GM12878 (cell line): Measurements from ENCODE around the gene CCK.

Experiments used
- CTCF ChIP-seq, 3 experiments: IDR thresholded peaks in 2 of 3; conservative IDR thresholded peaks in 1 of 3; 2 replicates each; pipeline ENCODE4 v1.5.1; 2011; ENCODE audit warnings: low read depth in 3 of 3, low read length in 3 of 3, mild to moderate bottlenecking in 3 of 3, control low read depth in 2 of 3, moderate library complexity in 2 of 3, inconsistent platforms in 1 of 3, mixed read lengths in 1 of 3; ENCODE audit not compliant: control insufficient read depth in 2 of 3, insufficient read depth in 1 of 3; ENCODE audit errors: extremely low read depth in 1 of 3
- ELK1 ChIP-seq: IDR thresholded peaks from 2 replicates; pipeline ENCODE4 v1.6.1; 2012; ENCODE audit warnings: low read depth, low read length, improper control_type of control experiment
- JUND ChIP-seq: IDR thresholded peaks from 2 replicates; pipeline ENCODE4 v1.6.1; 2012; ENCODE audit warnings: low read depth, mild to moderate bottlenecking, low read length, improper control_type of control experiment, moderate library complexity
- MXI1 ChIP-seq: fragments of 150-350 bp; IDR thresholded peaks from 2 replicates; pipeline ENCODE4 v1.6.1; 2011; ENCODE audit warnings: low read depth, mild to moderate bottlenecking, inconsistent platforms, low read length, improper control_type of control experiment
- PML ChIP-seq: IDR thresholded peaks from 2 replicates; pipeline ENCODE4 v1.6.1; 2012; ENCODE audit warnings: low read length, inconsistent platforms
- POLR2A ChIP-seq: IDR thresholded peaks from 2 replicates; pipeline ENCODE4 v1.6.1; 2011; ENCODE audit warnings: low read depth, mild to moderate bottlenecking, low read length
- POLR2AphosphoS5 ChIP-seq: IDR thresholded peaks from 2 replicates; pipeline ENCODE4 v1.6.1; 2011; ENCODE audit warnings: mild to moderate bottlenecking, low read length, inconsistent platforms
- RAD21 ChIP-seq: IDR thresholded peaks from 2 replicates; pipeline ENCODE4 v1.6.1; 2011; ENCODE audit warnings: mild to moderate bottlenecking, low read depth, low read length, moderate library complexity; ENCODE audit not compliant: insufficient read depth
- RELA ChIP-seq: fragments of 450-650 bp; IDR thresholded peaks from 2 replicates; pipeline ENCODE4 v1.8.0; 2014; ENCODE audit warnings: borderline replicate concordance; ENCODE audit not compliant: partially characterized antibody
- RFX5 ChIP-seq: IDR thresholded peaks from 2 replicates; pipeline ENCODE4 v1.6.1; 2011; ENCODE audit warnings: low read depth, low read length, improper control_type of control experiment
- SUZ12 ChIP-seq: fragments of 200-600 bp; sonication (generic); IDR thresholded peaks from one replicate; pipeline ENCODE4 v1.6.1; 2018; ENCODE audit warnings: antibody characterized with exemption, mild to moderate bottlenecking; ENCODE audit not compliant: unreplicated experiment

- TF ChIP-seq ELK1 (no peak), RAD21 (no peak), JUND (no peak), RFX5 (no peak), RELA (no peak), CTCF (IDR thresholded peaks at IDR 0.05 in 2 of 3, conservative IDR thresholded peaks at IDR 0.05 in 1 of 3; ENCODE audit: control insufficient read depth in 2 of 3, extremely low read depth in 1 of 3, insufficient read depth in 1 of 3, low read depth in 3 of 3, low read length in 3 of 3) (no peak), POLR2A (no peak), MXI1 (no peak), PML (no peak), SUZ12 (no peak), POLR2AphosphoS5 (no peak)
Observed at GRCh38 chr3:42230860-42231259, 35.1 kb downstream of the CCK start.
